ENCODE measurements around the gene SAP30BP.

The SAP30BP gene

GRCh38 chr17:75755990-75756389 is 88.9 kb downstream of the SAP30BP start:
- DNase-seq (ENCODE audit: low read depth in 1 of 2, low spot score in 1 of 2), result no peak

- DNase-seq (ENCODE audit: low read depth in 1 of 2, low spot score in 1 of 2), result no peak
Observed at GRCh38 chr17:75756451-75757085, 89.4 kb downstream of the SAP30BP start.

GRCh38 chr17:75757086-75757681 is 90.0 kb downstream of the SAP30BP start:
- no peak for DNase-seq (ENCODE audit: low read depth in 1 of 2, low spot score in 1 of 2)
